ENCODE data around the gene HARBI1.

Gene HARBI1

GRCh38 chr11:46617134-46617971 lies at the start of gene HARBI1, which contains the start of gene ATG13:
HARBI1 (minus strand) TSS chr11:46617227; CDS start chr11:46616237, 990 bp downstream.
ATG13 (plus strand) TSS chr11:46617553; CDS start chr11:46644292, 26,739 bp downstream.
- DNase-seq (ENCODE audit: low read depth in 2 of 2) = peak; percentile 82 to 85

- DNase-seq (ENCODE audit: low read depth in 2 of 2) = no peak
Observed at GRCh38 chr11:46666516-46666915, 49.5 kb upstream of the HARBI1 start.

- DNase-seq (ENCODE audit: low read depth in 2 of 2) = no peak
Observed at GRCh38 chr11:46665356-46665755, 48.3 kb upstream of the HARBI1 start.

- no peak for DNase-seq (ENCODE audit: low read depth in 2 of 2)
Observed at GRCh38 chr11:46664612-46665011, 47.6 kb upstream of the HARBI1 start.

GRCh38 chr11:46663277-46663940 lies 46.4 kb upstream of the HARBI1 start:
- DNase-seq (ENCODE audit: low read depth in 2 of 2) = no peak

- no peak for DNase-seq (ENCODE audit: low read depth in 2 of 2)
Observed at GRCh38 chr11:46662366-46662765, 45.3 kb upstream of the HARBI1 start.

- no peak for DNase-seq (ENCODE audit: low read depth in 2 of 2)
Observed at GRCh38 chr11:46661836-46662235, 44.8 kb upstream of the HARBI1 start.

GRCh38 chr11:46659908-46660307 lies 42.9 kb upstream of the HARBI1 start:
- no peak for DNase-seq (ENCODE audit: low read depth in 2 of 2)

GRCh38 chr11:46658259-46658658 lies 41.2 kb upstream of the HARBI1 start:
- no peak for DNase-seq (ENCODE audit: low read depth in 2 of 2)

- no peak for DNase-seq (ENCODE audit: low read depth in 2 of 2)
Observed at GRCh38 chr11:46657186-46657585, 40.2 kb upstream of the HARBI1 start.

GRCh38 chr11:46655631-46656030 lies 38.6 kb upstream of the HARBI1 start:
- no peak for DNase-seq (ENCODE audit: low read depth in 2 of 2)

GRCh38 chr11:46649180-46649738 lies 32.2 kb upstream of the HARBI1 start:
- DNase-seq (ENCODE audit: low read depth in 2 of 2) = no peak

GRCh38 chr11:46643986-46644385 lies 27.0 kb upstream of the HARBI1 start:
- no peak for DNase-seq (ENCODE audit: low read depth in 2 of 2)

GRCh38 chr11:46643531-46643930 lies 26.5 kb upstream of the HARBI1 start:
- DNase-seq (ENCODE audit: low read depth in 2 of 2) = no peak

GRCh38 chr11:46642627-46643335 lies 25.8 kb upstream of the HARBI1 start:
- no peak for DNase-seq (ENCODE audit: low read depth in 2 of 2)

- DNase-seq (ENCODE audit: low read depth in 2 of 2) = no peak
Observed at GRCh38 chr11:46641639-46642038, 24.6 kb upstream of the HARBI1 start.

- DNase-seq (ENCODE audit: low read depth in 2 of 2) = no peak
Observed at GRCh38 chr11:46640036-46640788, 23.2 kb upstream of the HARBI1 start.

GRCh38 chr11:46639197-46639839 lies 22.3 kb upstream of the HARBI1 start:
- DNase-seq (ENCODE audit: low read depth in 2 of 2) = no peak

- DNase-seq (ENCODE audit: low read depth in 2 of 2) = no peak
Observed at GRCh38 chr11:46637546-46637945, 20.5 kb upstream of the HARBI1 start.

GRCh38 chr11:46635557-46636139 lies 18.6 kb upstream of the HARBI1 start:
- no peak for DNase-seq (ENCODE audit: low read depth in 2 of 2)
